CD14-positive monocyte (primary cell): ENCODE results near the gene KRTAP10-4. TPM values are rescaled to one million over a fixed set of nuclear protein-coding genes. Genes with fewer than 3 reads are reported as not detected.

ENCODE experiments used
- DNase-seq, 3 donors: peaks; one replicate each; pipeline ENCODE4 v3.0.0-alpha.2; 2011 to 2022
- H2AFZ ChIP-seq: 2 replicates; pipeline ENCODE4 v1.6.0; 2012; ENCODE audit warnings: mild to moderate bottlenecking, low read depth, low read length, inconsistent platforms; ENCODE audit not compliant: insufficient read depth, poor library complexity, severe bottlenecking
- H3K27ac ChIP-seq, 2 donors: 1 replicate in 1 of 2; 2 replicates in 1 of 2; pipeline ENCODE4 v1.5.1; 2012 to 2013; ENCODE audit warnings: low read length in 2 of 2, control low read depth in 1 of 2, inconsistent platforms in 1 of 2, low read depth in 1 of 2, mild to moderate bottlenecking in 1 of 2
- H3K27me3 ChIP-seq, 2 donors: one replicate each; pipeline versions ENCODE4 v1.6.0 to v1.6.1; 2011 to 2013; ENCODE audit warnings: low read length in 2 of 2; ENCODE audit not compliant: control insufficient read depth in 2 of 2, insufficient read depth in 2 of 2
- H3K36me3 ChIP-seq, 2 donors: replicated peaks in 1 of 2; 1 replicate in 1 of 2; 2 replicates in 1 of 2; pipeline versions ENCODE4 v1.5.1 to v1.6.1; 2012 to 2013; ENCODE audit warnings: low read length in 2 of 2, control low read depth in 1 of 2, inconsistent platforms in 1 of 2, mild to moderate bottlenecking in 1 of 2; ENCODE audit not compliant: insufficient read depth in 2 of 2, control insufficient read depth in 1 of 2
- H3K4me1 ChIP-seq, 2 donors: 1 replicate in 1 of 2; 2 replicates in 1 of 2; pipeline versions ENCODE4 v1.5.1 to v1.6.1; 2012 to 2013; ENCODE audit warnings: low read length in 2 of 2, control low read depth in 1 of 2, inconsistent platforms in 1 of 2, mild to moderate bottlenecking in 1 of 2, moderate library complexity in 1 of 2; ENCODE audit not compliant: insufficient read depth in 2 of 2, control insufficient read depth in 1 of 2
- H3K4me2 ChIP-seq: replicated peaks from 2 replicates; pipeline ENCODE3; 2012; ENCODE audit warnings: low read length, moderate library complexity, mild to moderate bottlenecking; ENCODE audit not compliant: poor library complexity, severe bottlenecking; ENCODE audit errors: extremely low read depth
- H3K4me3 ChIP-seq, 3 experiments: fragments of 200-600 bp in 1 of 3; sonication (generic) in 1 of 3; replicated peaks in 1 of 3; 1 replicate in 2 of 3; 2 replicates in 1 of 3; pipeline ENCODE4 v1.5.1; 2011 to 2013; ENCODE audit warnings: low read length in 3 of 3, mild to moderate bottlenecking in 3 of 3, control low read depth in 2 of 3, low read depth in 2 of 3, inconsistent platforms in 1 of 3, moderate library complexity in 1 of 3
- H3K79me2 ChIP-seq: 2 replicates; pipeline ENCODE4 v1.6.0; 2012; ENCODE audit warnings: mild to moderate bottlenecking, control low read depth, inconsistent platforms, low read length, moderate library complexity; ENCODE audit not compliant: insufficient read depth
- H3K9ac ChIP-seq: 2 replicates; pipeline ENCODE4 v1.6.0; 2017; ENCODE audit warnings: low read length, mild to moderate bottlenecking; ENCODE audit not compliant: insufficient read depth, poor library complexity, severe bottlenecking
- H3K9me3 ChIP-seq, 2 donors: replicated peaks in 1 of 2; 1 replicate in 1 of 2; 2 replicates in 1 of 2; pipeline versions ENCODE4 v1.5.1 to v1.6.1; 2012 to 2013; ENCODE audit warnings: low read length in 2 of 2, control low read depth in 1 of 2; ENCODE audit not compliant: control insufficient read depth in 1 of 2, insufficient read depth in 1 of 2
- H4K20me1 ChIP-seq: 2 replicates; pipeline ENCODE4 v1.6.0; 2012; ENCODE audit warnings: mild to moderate bottlenecking, low read length, control low read depth, moderate library complexity; ENCODE audit not compliant: insufficient read depth
- H3K27ac Mint-ChIP-seq, 7 donors: one replicate each; pipeline ENCODE4 v1.8.0; 2020; ENCODE audit warnings: mild to moderate bottlenecking in 7 of 7, mixed read lengths in 7 of 7, moderate library complexity in 6 of 7, inconsistent platforms in 2 of 7
- H3K27me3 Mint-ChIP-seq, 3 donors: one replicate each; pipeline ENCODE4 v1.8.0; 2021 to 2022; ENCODE audit warnings: low read depth in 3 of 3, mild to moderate bottlenecking in 3 of 3, mixed read lengths in 3 of 3, moderate library complexity in 3 of 3, inconsistent platforms in 1 of 3
- H3K36me3 Mint-ChIP-seq, 2 donors: one replicate each; pipeline ENCODE4 v1.8.0; 2020; ENCODE audit warnings: mixed read lengths in 2 of 2, inconsistent platforms in 1 of 2, mild to moderate bottlenecking in 1 of 2
- H3K4me1 Mint-ChIP-seq: one replicate; pipeline ENCODE4 v1.8.0; 2020; ENCODE audit warnings: mild to moderate bottlenecking, mixed read lengths
- H3K4me3 Mint-ChIP-seq, 2 donors: one replicate each; pipeline ENCODE4 v1.8.0; 2020; ENCODE audit warnings: mild to moderate bottlenecking in 2 of 2, mixed read lengths in 2 of 2, moderate library complexity in 1 of 2
- H3K9me3 Mint-ChIP-seq, 7 donors: one replicate each; pipeline ENCODE4 v1.8.0; 2020 to 2022; ENCODE audit warnings: mixed read lengths in 7 of 7, mild to moderate bottlenecking in 6 of 7, moderate library complexity in 6 of 7, inconsistent platforms in 2 of 7
- WGBS: methylation state at CpG from one replicate; pipeline ENCODE4 v1.1.5; 2013; ENCODE audit warnings: missing lambda C conversion rate; ENCODE audit not compliant: insufficient coverage; 5-methylcytosine and 5-hydroxymethylcytosine counted together
- intact Hi-C, 2 donors: fragments of 100-400 bp; cut with micrococcal nuclease; formaldehyde crosslinking; loops; one replicate each; pipeline versions ENCODE4 v1.15.0 to v1.15.1; 2023
- polyA plus RNA-seq, 3 donors: library from polyadenylated mRNA; depleted of rRNA in 1 of 3; unstranded in 2 of 3; stranded (reverse) in 1 of 3; fragments of 300-500 nt in 2 of 3; fragments of >200 nt in 1 of 3; fragmentation: Illumina TruSeq in 2 of 3; gene quantifications; 1 replicate in 2 of 3; 2 replicates in 1 of 3; pipeline ENCODE4 v1.2.3, GENCODE V29; 2012 to 2021
- TF ChIP-seq, protein P1 (sequence below): fragments of 200-600 bp; IDR thresholded peaks from one replicate; pipeline ENCODE4 v1.8.0; 2022; ENCODE audit warnings: antibody characterized with exemption, mild to moderate bottlenecking

The KRTAP10-4 gene
- polyA plus RNA-seq, 3 donors: not detected

DNA sequence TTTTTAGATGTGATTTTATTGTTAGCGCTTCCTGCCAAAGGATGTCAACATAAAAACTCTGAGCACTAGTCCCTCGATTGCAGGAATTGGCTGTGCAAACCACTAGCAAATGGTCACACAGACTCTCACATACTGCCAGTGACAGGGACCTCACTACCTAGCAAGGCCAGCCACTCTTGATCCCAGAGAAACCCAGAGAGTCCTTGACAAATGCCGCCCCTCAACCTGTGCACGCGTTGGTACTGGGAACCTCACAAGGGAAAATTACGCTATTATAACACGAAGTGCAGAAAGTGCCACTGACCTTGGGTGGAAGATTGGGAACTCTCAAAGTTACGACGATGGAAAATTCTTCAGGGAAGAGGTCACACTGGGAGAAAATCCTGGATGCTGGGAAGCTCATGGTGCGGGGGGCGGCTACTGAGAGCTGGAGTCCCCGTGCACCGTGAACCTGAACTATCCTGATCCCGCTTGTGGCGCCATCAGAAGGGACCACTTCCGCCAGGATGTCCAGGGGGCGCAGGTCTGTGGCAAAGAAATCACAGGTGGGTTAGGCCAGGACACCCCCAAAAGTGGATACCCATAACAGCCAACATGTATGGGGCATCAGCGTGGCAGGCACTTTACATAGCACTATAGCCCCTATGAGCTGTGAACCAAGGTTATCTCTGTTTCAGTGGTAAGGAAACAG is 5.9 kb upstream of the KRTAP10-4 start:
- no peaks in the 10 kb centered on the region for H3K79me2 ChIP-seq
- TF ChIP-seq, protein P1, sequence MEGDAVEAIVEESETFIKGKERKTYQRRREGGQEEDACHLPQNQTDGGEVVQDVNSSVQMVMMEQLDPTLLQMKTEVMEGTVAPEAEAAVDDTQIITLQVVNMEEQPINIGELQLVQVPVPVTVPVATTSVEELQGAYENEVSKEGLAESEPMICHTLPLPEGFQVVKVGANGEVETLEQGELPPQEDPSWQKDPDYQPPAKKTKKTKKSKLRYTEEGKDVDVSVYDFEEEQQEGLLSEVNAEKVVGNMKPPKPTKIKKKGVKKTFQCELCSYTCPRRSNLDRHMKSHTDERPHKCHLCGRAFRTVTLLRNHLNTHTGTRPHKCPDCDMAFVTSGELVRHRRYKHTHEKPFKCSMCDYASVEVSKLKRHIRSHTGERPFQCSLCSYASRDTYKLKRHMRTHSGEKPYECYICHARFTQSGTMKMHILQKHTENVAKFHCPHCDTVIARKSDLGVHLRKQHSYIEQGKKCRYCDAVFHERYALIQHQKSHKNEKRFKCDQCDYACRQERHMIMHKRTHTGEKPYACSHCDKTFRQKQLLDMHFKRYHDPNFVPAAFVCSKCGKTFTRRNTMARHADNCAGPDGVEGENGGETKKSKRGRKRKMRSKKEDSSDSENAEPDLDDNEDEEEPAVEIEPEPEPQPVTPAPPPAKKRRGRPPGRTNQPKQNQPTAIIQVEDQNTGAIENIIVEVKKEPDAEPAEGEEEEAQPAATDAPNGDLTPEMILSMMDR: no peak
- Mint-ChIP-seq H3K27me3 (peaks cover 4 to 5% (median 5%) of the 10 kb centered on the region in 3 donors), H3K36me3 (no peaks in the 10 kb centered on the region), H3K4me1 (peaks cover 11% of the 10 kb centered on the region), H3K4me3 (no peak overlapping the region), H3K27ac (peak overlapping the region in 2 of 7 donors; percentile 66 to 74), H3K9me3 (peaks cover 4 to 20% (median 13%) of the 10 kb centered on the region in 7 donors)
- H3K4me2 ChIP-seq: no peak overlapping the region
- no peak overlapping the region for H3K4me3 ChIP-seq
- H2AFZ ChIP-seq: no peak overlapping the region
- H3K27ac ChIP-seq: no peak overlapping the region
- no peaks in the 10 kb centered on the region for H4K20me1 ChIP-seq
- H3K27me3 ChIP-seq: no peaks in the 10 kb centered on the region
- peaks cover 1 to 15% of the 10 kb centered on the region in 2 donors for H3K9me3 ChIP-seq
- no peaks in the 10 kb centered on the region for H3K36me3 ChIP-seq
- no peak for DNase-seq
- WGBS: 95% methylated on average over 15 of the region's 18 CpGs
- H3K9ac ChIP-seq: no peak overlapping the region
- peaks cover 0 to 4% of the 10 kb centered on the region in 2 donors for H3K4me1 ChIP-seq
- intact Hi-C loops: no loop called here

DNA sequence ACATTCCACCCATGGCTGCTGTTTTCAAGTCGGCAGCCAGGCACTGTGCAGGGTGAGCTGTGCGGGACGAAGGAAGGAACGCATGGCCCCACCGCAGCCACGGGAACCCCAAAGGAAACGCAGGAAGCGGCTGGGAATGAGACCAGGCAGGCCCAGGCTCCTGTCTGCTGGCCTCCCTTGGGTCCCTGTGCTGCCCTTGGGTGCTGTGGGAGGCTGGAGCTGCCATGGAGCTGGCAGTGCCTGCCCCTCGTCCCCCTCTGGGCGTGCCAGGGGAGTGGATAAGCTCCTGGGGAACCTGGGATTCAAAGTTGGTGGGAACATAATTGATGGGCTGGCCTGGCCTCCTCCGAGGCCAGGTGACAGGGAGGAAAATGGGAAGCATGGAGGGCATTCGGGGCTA is 5.3 kb upstream of the KRTAP10-4 start:
- Histone ChIP-seq H3K9ac (no peak overlapping the region), H2AFZ (no peak overlapping the region), H4K20me1 (no peaks in the 10 kb centered on the region), H3K4me3 (no peak overlapping the region), H3K79me2 (no peaks in the 10 kb centered on the region), H3K4me2 (no peak overlapping the region), H3K36me3 (no peaks in the 10 kb centered on the region), H3K4me1 (peaks cover 0 to 4% of the 10 kb centered on the region in 2 donors), H3K9me3 (peaks cover 0 to 15% of the 10 kb centered on the region in 2 donors), H3K27me3 (no peaks in the 10 kb centered on the region), H3K27ac (no peak overlapping the region)
- 83% methylated on average over 12 of the region's 12 CpGs for WGBS
- peak overlapping the region in 2 of 7 donors; percentile 41 to 45 for H3K27ac Mint-ChIP-seq
- intact Hi-C loops: no loop called here
- peaks cover 5 to 6% (median 5%) of the 10 kb centered on the region in 3 donors for H3K27me3 Mint-ChIP-seq
- TF ChIP-seq, protein P1: no peak
- H3K9me3 Mint-ChIP-seq: peaks cover 3 to 20% (median 12%) of the 10 kb centered on the region in 7 donors
- H3K36me3 Mint-ChIP-seq: no peaks in the 10 kb centered on the region
- H3K4me3 Mint-ChIP-seq: no peak overlapping the region
- H3K4me1 Mint-ChIP-seq: peaks cover 11% of the 10 kb centered on the region
- no peak for DNase-seq
